Bladder microvascular endothelial cell (primary cell): ENCODE results near the gene NAA50. TPM values are rescaled to one million over a fixed set of nuclear protein-coding genes. Genes with fewer than 3 reads are reported as not detected.

Source experiments
- total RNA-seq: library from RNA; depleted of rRNA; stranded (reverse); fragments of >200 nt; gene quantifications from 2 replicates; pipeline ENCODE4 v1.2.3, GENCODE V29; 2014

NAA50 gene
- 166 and 189 TPM in 2 replicates for total RNA-seq

GRCh38 chr3:113745756-113746547, at the start of gene NAA50:
TSS of gene NAA50 (minus strand) at chr3:113746249. CDS start at chr3:113745949, 300 bp downstream.

GRCh38 chr3:113746548-113747282, 666 bp upstream of the NAA50 start, which contains the start of gene ATP6V1A:
TSS of gene ATP6V1A (plus strand) at chr3:113747035. CDS start at chr3:113778754, 31,719 bp downstream.

GRCh38 chr3:113695786-113696645, 50.0 kb downstream of the NAA50 start, which contains the start of gene USF3:
TSS of gene USF3 (minus strand) at chr3:113696642. CDS start at chr3:113674878, 21,764 bp downstream.

Other genes starting within 250 kb of the NAA50 start
- 4.2 and 11.9 TPM in 2 replicates for gene SPICE1, start 231.1 kb downstream of the NAA50 start, total RNA-seq
- not detected in 2 replicates for gene SIDT1, start 213.7 kb downstream of the NAA50 start, total RNA-seq
- gene USF3, start 49.6 kb downstream of the NAA50 start, total RNA-seq = 3.1 and 7.1 TPM in 2 replicates
- gene ATP6V1A, start 786 bp upstream of the NAA50 start, total RNA-seq = 108 and 195 TPM in 2 replicates
- gene GRAMD1C, start 92.5 kb upstream of the NAA50 start, total RNA-seq = 35.0 and 43.2 TPM in 2 replicates
- 2.6 and 16.9 TPM in 2 replicates for gene ZDHHC23, start 201.8 kb upstream of the NAA50 start, total RNA-seq